SK-N-SH treated with all-trans-retinoic acid at 6 μM for 48 hours (cell line): ENCODE measurements around the gene SRGAP1.
"Not testable (repeated sequence)": the region's sequence is repeated elsewhere in the genome, so short reads cannot be mapped to it uniquely, and the experiment has no call there.

Source experiments
- ATAC-seq: fragments of 200-7000 bp; cut with Tn5 transposase; 3 replicates; pipeline ENCODE4 v1.9.1; 2020; ENCODE audit warnings: mild to moderate bottlenecking, moderate library complexity
- ARNTL ChIP-seq: fragments of 450-650 bp; formaldehyde crosslinking; IDR thresholded peaks from 2 replicates; pipeline ENCODE4 v1.5.0; 2020; ENCODE audit warnings: low read depth, mild to moderate bottlenecking, moderate library complexity, borderline replicate concordance
- CSDC2 ChIP-seq: fragments of 250-450 bp; sonication (Bioruptor Pico); IDR thresholded peaks from 2 replicates; pipeline ENCODE4 v1.5.0; 2020; ENCODE audit warnings: mild to moderate bottlenecking, moderate library complexity
- CSRNP3 ChIP-seq: fragments of 250-450 bp; sonication (Bioruptor Pico); IDR thresholded peaks from 2 replicates; pipeline ENCODE4 v1.5.1; 2021; ENCODE audit warnings: mild to moderate bottlenecking, moderate library complexity
- ESRRG ChIP-seq: fragments of 250-450 bp; sonication (Bioruptor Pico); IDR thresholded peaks from 2 replicates; pipeline ENCODE4 v1.6.1; 2021; ENCODE audit warnings: mild to moderate bottlenecking
- POU6F1 ChIP-seq: fragments of 250-450 bp; sonication (Bioruptor Pico); IDR thresholded peaks from 2 replicates; pipeline ENCODE4 v1.8.0; 2021; ENCODE audit warnings: low read depth, mild to moderate bottlenecking, moderate library complexity, borderline replicate concordance
- PPARA ChIP-seq: fragments of 250-450 bp; sonication (Bioruptor Pico); IDR thresholded peaks from 2 replicates; pipeline ENCODE4 v1.5.0; 2020; ENCODE audit warnings: mild to moderate bottlenecking, borderline replicate concordance
- RARB ChIP-seq: fragments of 250-450 bp; sonication (Bioruptor Pico); IDR thresholded peaks from 2 replicates; pipeline ENCODE4 v1.8.0; 2021; ENCODE audit warnings: mild to moderate bottlenecking, moderate library complexity
- SNAI2 ChIP-seq: fragments of 250-450 bp; sonication (Bioruptor Pico); IDR thresholded peaks from 2 replicates; pipeline ENCODE4 v1.5.0; 2020; ENCODE audit warnings: mild to moderate bottlenecking, moderate library complexity
- TCF4 ChIP-seq: fragments of 250-450 bp; sonication (Bioruptor Pico); IDR thresholded peaks from 2 replicates; pipeline ENCODE4 v1.8.0; 2021; ENCODE audit warnings: mild to moderate bottlenecking, moderate library complexity, borderline replicate concordance
- ZFP30 ChIP-seq: fragments of 450-650 bp; formaldehyde crosslinking; IDR thresholded peaks from 2 replicates; pipeline ENCODE4 v1.5.0; 2022; ENCODE audit warnings: mild to moderate bottlenecking, moderate library complexity
- ZNF565 ChIP-seq: fragments of 450-650 bp; formaldehyde crosslinking; conservative IDR thresholded peaks from 2 replicates; pipeline ENCODE4 v1.5.0; 2020; ENCODE audit warnings: low read depth, mild to moderate bottlenecking, moderate library complexity
- ZNF70 ChIP-seq: fragments of 450-650 bp; formaldehyde crosslinking; IDR thresholded peaks from 2 replicates; pipeline ENCODE4 v1.5.0; 2020; ENCODE audit warnings: mild to moderate bottlenecking, moderate library complexity
- TF ChIP-seq, protein P1 (sequence below): fragments of 250-450 bp; sonication (Bioruptor Pico); IDR thresholded peaks from 2 replicates; pipeline ENCODE4 v1.5.1; 2020; ENCODE audit warnings: low read depth, mild to moderate bottlenecking, moderate library complexity
- TF ChIP-seq, protein P2 (sequence below): fragments of 250-450 bp; sonication (Bioruptor Pico); IDR thresholded peaks from 2 replicates; pipeline ENCODE4 v1.5.0; 2020; ENCODE audit warnings: mild to moderate bottlenecking, moderate library complexity

The SRGAP1 gene

DNA sequence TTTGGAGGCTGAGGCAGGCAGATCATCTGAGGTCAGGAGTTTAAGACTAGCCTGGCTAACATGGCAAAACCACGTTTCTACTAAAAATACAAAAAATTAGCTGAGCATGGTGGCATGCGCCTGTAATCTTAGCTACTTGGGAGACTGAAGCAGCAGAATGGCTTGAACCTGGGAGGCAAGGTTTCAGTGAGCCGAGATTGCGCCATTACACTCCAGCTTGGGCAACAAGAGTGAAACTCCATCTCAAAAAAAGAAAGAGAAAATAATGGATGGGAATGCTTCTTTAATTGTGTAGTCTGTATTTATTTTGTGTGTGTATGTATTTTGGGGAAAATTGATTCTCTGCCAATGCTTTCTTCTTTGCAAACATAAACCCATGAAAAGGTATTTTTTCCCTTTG is 32.5 kb downstream of the SRGAP1 start (continued):
- TF ChIP-seq, protein P1, sequence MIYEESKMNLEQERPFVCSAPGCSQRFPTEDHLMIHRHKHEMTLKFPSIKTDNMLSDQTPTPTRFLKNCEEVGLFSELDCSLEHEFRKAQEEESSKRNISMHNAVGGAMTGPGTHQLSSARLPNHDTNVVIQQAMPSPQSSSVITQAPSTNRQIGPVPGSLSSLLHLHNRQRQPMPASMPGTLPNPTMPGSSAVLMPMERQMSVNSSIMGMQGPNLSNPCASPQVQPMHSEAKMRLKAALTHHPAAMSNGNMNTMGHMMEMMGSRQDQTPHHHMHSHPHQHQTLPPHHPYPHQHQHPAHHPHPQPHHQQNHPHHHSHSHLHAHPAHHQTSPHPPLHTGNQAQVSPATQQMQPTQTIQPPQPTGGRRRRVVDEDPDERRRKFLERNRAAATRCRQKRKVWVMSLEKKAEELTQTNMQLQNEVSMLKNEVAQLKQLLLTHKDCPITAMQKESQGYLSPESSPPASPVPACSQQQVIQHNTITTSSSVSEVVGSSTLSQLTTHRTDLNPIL (CRISPR knock-in tag): no peak
- TF ChIP-seq TCF4 (CRISPR knock-in tag) (no peak), CSDC2 (CRISPR knock-in tag) (no peak), CSRNP3 (CRISPR knock-in tag) (no peak)

- ATAC-seq: no peak
Measured at GRCh38 chr12:63877693-63878092, 33.2 kb downstream of the SRGAP1 start.

DNA sequence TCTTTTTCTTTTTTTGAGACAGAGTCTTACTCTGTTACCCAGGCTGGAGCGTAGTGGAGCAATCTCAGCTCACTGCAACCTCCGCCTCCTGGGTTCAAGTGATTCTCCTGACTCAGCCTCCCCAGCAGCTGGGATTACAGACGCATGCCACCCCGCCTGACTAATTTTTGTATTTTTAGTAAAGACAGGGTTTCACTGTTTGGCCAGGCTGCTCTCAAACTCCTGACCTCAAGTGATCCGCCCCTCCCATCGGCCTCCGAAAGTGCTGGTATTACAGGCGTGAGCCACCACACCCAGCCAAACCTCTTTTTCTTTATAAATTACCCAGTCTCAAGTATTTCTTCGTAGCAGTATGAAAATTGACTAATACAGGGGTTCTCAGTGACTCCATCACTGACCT is 35.7 kb downstream of the SRGAP1 start:
- ATAC-seq: not testable (repeated sequence)

More at GRCh38 chr12:63877693-63878092, 33.2 kb downstream of the SRGAP1 start:
- TF ChIP-seq, protein P2, sequence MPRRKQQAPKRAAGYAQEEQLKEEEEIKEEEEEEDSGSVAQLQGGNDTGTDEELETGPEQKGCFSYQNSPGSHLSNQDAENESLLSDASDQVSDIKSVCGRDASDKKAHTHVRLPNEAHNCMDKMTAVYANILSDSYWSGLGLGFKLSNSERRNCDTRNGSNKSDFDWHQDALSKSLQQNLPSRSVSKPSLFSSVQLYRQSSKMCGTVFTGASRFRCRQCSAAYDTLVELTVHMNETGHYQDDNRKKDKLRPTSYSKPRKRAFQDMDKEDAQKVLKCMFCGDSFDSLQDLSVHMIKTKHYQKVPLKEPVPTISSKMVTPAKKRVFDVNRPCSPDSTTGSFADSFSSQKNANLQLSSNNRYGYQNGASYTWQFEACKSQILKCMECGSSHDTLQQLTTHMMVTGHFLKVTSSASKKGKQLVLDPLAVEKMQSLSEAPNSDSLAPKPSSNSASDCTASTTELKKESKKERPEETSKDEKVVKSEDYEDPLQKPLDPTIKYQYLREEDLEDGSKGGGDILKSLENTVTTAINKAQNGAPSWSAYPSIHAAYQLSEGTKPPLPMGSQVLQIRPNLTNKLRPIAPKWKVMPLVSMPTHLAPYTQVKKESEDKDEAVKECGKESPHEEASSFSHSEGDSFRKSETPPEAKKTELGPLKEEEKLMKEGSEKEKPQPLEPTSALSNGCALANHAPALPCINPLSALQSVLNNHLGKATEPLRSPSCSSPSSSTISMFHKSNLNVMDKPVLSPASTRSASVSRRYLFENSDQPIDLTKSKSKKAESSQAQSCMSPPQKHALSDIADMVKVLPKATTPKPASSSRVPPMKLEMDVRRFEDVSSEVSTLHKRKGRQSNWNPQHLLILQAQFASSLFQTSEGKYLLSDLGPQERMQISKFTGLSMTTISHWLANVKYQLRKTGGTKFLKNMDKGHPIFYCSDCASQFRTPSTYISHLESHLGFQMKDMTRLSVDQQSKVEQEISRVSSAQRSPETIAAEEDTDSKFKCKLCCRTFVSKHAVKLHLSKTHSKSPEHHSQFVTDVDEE (CRISPR knock-in tag): no peak
- TF ChIP-seq POU6F1 (CRISPR knock-in tag) (no peak), CSDC2 (CRISPR knock-in tag) (no peak), ZNF70 (CRISPR knock-in tag) (no peak), TCF4 (CRISPR knock-in tag) (no peak), ARNTL (CRISPR knock-in tag) (no peak), ESRRG (CRISPR knock-in tag) (no peak), RARB (CRISPR knock-in tag) (no peak), ZFP30 (CRISPR knock-in tag) (no peak), ZNF565 (CRISPR knock-in tag) (no peak), SNAI2 (CRISPR knock-in tag) (no peak), PPARA (CRISPR knock-in tag) (no peak), CSRNP3 (CRISPR knock-in tag) (no peak)
- TF ChIP-seq, protein P1 (CRISPR knock-in tag): no peak

DNA sequence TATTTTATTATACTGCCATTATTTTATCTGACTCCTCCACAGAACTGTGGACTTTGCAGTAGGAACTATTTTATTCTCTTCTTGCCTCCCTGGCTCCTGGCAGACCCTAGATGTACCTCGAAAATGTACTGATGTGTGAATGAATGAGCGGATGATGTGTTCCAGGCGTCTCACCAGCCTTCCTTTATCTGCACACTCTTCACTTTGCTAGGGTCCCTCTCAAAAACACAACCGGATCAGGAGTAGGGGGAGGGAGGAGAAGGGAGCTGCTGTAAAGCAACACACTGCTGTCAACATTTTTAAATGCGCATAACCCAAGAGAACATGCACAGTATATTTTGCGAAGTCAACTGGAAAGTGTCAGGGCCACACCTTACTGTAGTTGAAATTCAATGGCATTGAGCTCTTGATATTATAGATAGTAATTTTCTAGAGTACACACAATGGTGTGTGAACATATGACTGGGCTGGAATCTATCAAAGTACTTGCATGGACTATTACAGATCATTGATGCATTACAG is 36.3 kb downstream of the SRGAP1 start:
- TF ChIP-seq ZNF565 (CRISPR knock-in tag) (no peak), CSDC2 (CRISPR knock-in tag) (no peak), ESRRG (CRISPR knock-in tag) (no peak), ARNTL (CRISPR knock-in tag) (no peak)
- ATAC-seq: no peak
